Stimulated activated naive B cell treated with anti-CD40 and anti-IgM and Interleukin-4, amounts not matched to agents 10 μg/mL and 1 μg/mL and 100 μg/mL, for 72 hours (primary cell): ENCODE results near the gene RORB.

Experiments used
- ATAC-seq, 2 donors: fragments of 150-1000 bp; cut with Tn5 transposase; replicated peaks; 2 replicates each; pipeline ENCODE4 v1.10.0; 2021; ENCODE audit warnings: moderate library complexity in 1 of 2
- DNase-seq: peaks from one replicate; pipeline ENCODE4 v3.0.0; 2021
- H3K27ac Mint-ChIP-seq: one replicate; pipeline ENCODE4 v1.8.0; 2022; ENCODE audit warnings: mild to moderate bottlenecking, mixed read lengths
- H3K27me3 Mint-ChIP-seq, 2 donors: one replicate each; pipeline ENCODE4 v1.8.0; 2022; ENCODE audit warnings: mixed read lengths in 2 of 2
- H3K36me3 Mint-ChIP-seq, 2 donors: one replicate each; pipeline ENCODE4 v1.8.0; 2022; ENCODE audit warnings: mixed read lengths in 2 of 2, mild to moderate bottlenecking in 1 of 2
- H3K4me1 Mint-ChIP-seq, 2 donors: one replicate each; pipeline ENCODE4 v1.8.0; 2022; ENCODE audit warnings: mixed read lengths in 2 of 2, mild to moderate bottlenecking in 1 of 2
- H3K4me3 Mint-ChIP-seq, 2 donors: one replicate each; pipeline ENCODE4 v1.8.0; 2022; ENCODE audit warnings: mild to moderate bottlenecking in 2 of 2, mixed read lengths in 2 of 2, moderate library complexity in 1 of 2
- H3K9me3 Mint-ChIP-seq, 2 donors: one replicate each; pipeline ENCODE4 v1.8.0; 2022; ENCODE audit warnings: mixed read lengths in 2 of 2, mild to moderate bottlenecking in 1 of 2

RORB gene

DNA sequence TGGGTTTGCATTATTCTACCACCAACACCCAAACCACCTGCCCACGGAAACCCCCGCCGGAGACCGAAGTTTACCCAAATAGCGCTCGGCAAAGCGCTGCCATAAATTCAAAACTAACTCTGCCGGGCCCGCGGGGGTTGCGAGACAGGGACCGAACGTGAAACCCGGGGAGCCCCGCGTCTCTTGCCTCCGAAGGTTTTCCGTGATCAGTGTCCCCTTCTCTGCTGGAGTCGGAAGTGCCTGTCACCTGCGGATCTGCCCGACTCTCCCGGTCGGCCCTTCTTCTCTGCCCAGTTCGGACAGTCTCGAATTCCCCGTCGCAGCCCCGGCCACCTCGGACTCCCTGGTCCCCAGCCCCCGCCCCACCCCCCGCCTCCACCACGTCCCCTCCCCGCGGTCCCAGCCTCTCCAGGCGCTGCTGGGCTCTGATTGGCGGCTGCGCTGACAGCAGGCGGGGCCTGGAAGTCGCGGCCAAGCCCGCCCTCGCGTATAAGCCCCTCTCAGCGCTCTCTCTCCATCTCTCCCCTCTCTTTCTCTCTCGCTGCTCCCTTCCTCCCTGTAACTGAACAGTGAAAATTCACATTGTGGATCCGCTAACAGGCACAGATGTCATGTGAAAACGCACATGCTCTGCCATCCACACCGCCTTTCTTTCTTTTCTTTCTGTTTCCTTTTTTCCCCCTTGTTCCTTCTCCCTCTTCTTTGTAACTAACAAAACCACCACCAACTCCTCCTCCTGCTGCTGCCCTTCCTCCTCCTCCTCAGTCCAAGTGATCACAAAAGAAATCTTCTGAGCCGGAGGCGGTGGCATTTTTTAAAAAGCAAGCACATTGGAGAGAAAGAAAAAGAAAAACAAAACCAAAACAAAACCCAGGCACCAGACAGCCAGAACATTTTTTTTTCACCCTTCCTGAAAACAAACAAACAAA is at the start of gene RORB:
RORB (plus strand) TSS at position 517 of the 929 bp plus-strand sequence. CDS start 642 bp downstream, outside the sequence.
- ATAC-seq (peak; percentile 88 to 89), DNase-seq (no peak)
- peak within 1 kb of the TSS; percentile 75 for H3K27ac Mint-ChIP-seq
- H3K9me3 Mint-ChIP-seq, result no peaks in the 10 kb centered on the region
- peaks cover 0 to 4% of the 10 kb centered on the region in 2 donors for H3K36me3 Mint-ChIP-seq
- H3K27me3 Mint-ChIP-seq, result peaks cover 57 to 58% of the 10 kb centered on the region in 2 donors
- peaks cover 27 to 42% of the 10 kb centered on the region in 2 donors for H3K4me1 Mint-ChIP-seq
- H3K4me3 Mint-ChIP-seq, result peak within 1 kb of the TSS; percentile 89 to 92

DNA sequence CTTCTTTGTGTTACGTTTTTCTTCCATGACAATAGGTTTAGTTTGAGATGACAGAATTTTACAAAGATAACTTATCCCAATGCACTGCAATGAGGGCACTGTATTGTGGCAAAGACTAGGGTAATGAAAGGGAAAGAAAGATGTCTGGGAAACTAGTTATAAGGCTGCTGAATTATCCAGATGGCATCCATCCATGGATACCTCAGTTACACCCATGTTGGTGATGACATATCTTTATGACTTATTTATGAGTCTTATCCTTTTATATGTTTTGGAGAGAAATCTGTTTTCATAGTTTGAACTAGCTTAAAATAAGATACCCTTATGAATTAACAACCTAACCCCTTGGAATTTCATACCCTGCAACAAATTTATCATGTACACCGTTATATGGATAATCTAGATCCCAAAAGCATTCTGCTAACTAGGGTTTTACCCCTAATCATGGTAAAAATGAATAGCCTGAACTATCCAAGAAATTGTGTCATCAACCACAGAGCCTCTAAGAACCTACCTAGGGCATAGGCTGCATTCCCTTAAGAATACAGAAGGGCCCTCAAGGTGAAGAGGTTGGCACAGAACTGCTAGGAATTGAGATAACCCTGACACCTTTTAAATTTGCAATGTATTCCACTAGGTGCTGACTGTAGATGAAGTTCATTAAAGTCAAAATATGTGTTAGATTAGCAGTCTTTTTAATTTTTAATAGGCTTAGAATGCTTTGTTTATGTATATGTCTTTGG is 49.5 kb upstream of the RORB start:
- DNase-seq (no peak), ATAC-seq (no peak)
- no peak overlapping the region for H3K27ac Mint-ChIP-seq
- H3K4me1 Mint-ChIP-seq, result no peaks in the 10 kb centered on the region
- H3K27me3 Mint-ChIP-seq, result no peaks in the 10 kb centered on the region
- no peaks in the 10 kb centered on the region for H3K36me3 Mint-ChIP-seq
- H3K4me3 Mint-ChIP-seq, result no peak overlapping the region
- peaks cover 3 to 6% of the 10 kb centered on the region in 2 donors for H3K9me3 Mint-ChIP-seq

DNA sequence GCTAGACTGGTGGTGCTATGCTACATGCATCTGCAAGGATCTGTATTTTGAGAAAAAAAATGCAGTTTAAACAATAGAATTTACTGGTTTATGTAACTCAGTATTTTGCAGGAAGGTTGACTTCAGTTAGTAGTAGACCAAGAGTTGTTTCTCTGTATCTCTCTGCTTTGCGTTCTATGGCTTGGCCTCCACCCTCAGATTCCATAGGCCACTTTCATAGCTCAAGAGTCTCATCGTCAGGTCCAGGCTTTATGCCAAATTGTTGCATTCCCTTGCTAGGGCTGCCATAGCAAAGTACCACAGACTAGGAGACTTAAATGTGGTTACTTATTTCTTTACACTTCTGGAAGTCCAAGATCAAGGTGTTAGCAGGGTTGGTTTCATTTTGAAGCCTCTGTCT is 48.1 kb upstream of the RORB start:
- no peak for ATAC-seq
- no peak overlapping the region for H3K27ac Mint-ChIP-seq
- H3K4me1 Mint-ChIP-seq, result no peaks in the 10 kb centered on the region

DNA sequence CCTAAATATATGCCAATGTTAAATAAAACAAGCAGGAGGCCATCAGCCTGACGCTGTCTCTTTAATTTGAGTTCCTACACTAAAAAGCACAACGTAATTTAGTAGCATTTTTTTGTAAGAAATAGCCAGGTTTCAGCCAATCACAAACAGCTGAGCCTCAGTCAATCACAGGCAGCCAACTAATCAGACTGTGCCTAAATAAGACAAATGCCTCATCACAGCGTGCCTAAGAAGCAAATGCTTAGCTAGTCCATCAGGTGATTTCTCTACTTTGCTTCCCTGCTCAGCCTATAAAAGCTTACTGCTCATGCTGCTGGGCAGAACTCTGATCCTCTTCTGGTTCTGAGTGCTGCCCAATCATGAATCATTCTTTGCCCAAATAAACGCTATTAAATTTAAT is 38.3 kb upstream of the RORB start:
- no peak overlapping the region for H3K4me3 Mint-ChIP-seq
- no peaks in the 10 kb centered on the region for H3K36me3 Mint-ChIP-seq
- H3K9me3 Mint-ChIP-seq, result no peaks in the 10 kb centered on the region
- no peak for ATAC-seq
- DNase-seq, result no peak
- H3K27ac Mint-ChIP-seq, result no peak overlapping the region
- H3K27me3 Mint-ChIP-seq, result no peaks in the 10 kb centered on the region
- no peaks in the 10 kb centered on the region for H3K4me1 Mint-ChIP-seq

More for the DNA sequence above, 48.1 kb upstream of the RORB start:
- no peak for DNase-seq
- no peak overlapping the region for H3K4me3 Mint-ChIP-seq
- H3K36me3 Mint-ChIP-seq, result no peaks in the 10 kb centered on the region
- no peaks in the 10 kb centered on the region for H3K27me3 Mint-ChIP-seq
- peaks cover 3 to 6% of the 10 kb centered on the region in 2 donors for H3K9me3 Mint-ChIP-seq

DNA sequence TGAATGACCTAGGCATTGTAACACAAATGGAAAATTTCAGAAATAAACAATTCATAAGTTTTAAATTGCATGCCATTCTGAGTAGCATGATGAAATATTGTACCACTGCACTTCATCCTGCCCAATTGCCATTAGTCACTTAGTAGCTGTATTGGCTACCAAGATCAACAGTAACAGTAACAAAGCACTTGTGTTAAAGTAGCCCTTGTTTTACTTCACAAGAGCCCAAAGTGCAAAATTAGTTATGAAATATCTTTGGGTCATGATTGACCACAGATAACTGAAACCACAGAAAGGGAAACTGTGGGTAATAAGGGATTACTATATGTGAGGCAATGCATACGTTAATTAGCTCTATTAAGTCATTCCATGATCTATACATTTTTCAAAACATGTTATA is 33.3 kb upstream of the RORB start:
- ATAC-seq, result no peak
- DNase-seq, result no peak
- Mint-ChIP-seq H3K27ac (no peak overlapping the region), H3K36me3 (no peaks in the 10 kb centered on the region), H3K4me3 (no peak overlapping the region), H3K9me3 (no peaks in the 10 kb centered on the region), H3K27me3 (no peaks in the 10 kb centered on the region), H3K4me1 (no peaks in the 10 kb centered on the region)

DNA sequence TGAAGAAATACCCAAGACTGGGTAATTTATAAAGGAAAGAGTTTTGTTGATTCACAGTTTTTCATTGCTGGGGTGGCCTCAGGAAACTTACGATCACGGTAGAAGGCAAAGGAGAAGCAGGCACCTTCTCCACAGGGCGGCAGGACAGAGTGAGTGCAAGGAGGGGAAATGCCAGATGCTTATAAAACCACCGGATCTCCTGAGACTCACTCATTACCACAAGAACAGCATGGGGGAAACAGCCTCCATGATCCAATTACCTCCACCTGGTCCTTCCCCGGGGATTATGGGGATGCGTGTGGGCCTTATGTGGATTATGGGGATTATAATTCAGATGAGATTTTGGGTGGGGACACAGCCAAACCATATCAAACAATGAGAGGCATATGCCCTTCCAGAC is 18.5 kb upstream of the RORB start:
- DNase-seq (no peak), ATAC-seq (no peak)
- Mint-ChIP-seq H3K9me3 (peaks cover 3 to 9% of the 10 kb centered on the region in 2 donors), H3K4me3 (no peak overlapping the region), H3K27ac (no peak overlapping the region), H3K27me3 (peaks cover 4 to 6% of the 10 kb centered on the region in 2 donors), H3K4me1 (no peaks in the 10 kb centered on the region), H3K36me3 (no peaks in the 10 kb centered on the region)

DNA sequence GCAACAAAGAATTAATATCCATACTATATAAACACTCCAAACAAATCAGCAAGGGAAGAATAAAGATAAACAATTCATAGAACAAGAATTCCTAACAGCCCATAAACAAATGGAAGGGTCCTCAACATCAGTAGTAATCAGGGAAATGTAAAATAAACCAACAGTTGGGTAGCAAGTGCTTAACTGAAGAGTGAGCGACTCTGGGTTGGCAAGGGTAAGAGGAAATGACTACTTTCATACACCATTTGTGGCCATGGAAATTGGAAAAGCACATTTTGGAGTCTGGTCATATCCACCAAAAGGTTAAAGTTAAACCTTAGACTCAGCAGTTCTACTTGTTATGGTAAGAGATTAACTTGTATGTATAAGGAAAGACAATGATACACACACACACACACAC is 17.4 kb upstream of the RORB start:
- Mint-ChIP-seq H3K36me3 (no peaks in the 10 kb centered on the region), H3K9me3 (peaks cover 3 to 9% of the 10 kb centered on the region in 2 donors), H3K4me1 (no peaks in the 10 kb centered on the region), H3K27me3 (peaks cover 4 to 6% of the 10 kb centered on the region in 2 donors), H3K4me3 (no peak overlapping the region), H3K27ac (no peak overlapping the region)
- ATAC-seq (no peak), DNase-seq (no peak)

DNA sequence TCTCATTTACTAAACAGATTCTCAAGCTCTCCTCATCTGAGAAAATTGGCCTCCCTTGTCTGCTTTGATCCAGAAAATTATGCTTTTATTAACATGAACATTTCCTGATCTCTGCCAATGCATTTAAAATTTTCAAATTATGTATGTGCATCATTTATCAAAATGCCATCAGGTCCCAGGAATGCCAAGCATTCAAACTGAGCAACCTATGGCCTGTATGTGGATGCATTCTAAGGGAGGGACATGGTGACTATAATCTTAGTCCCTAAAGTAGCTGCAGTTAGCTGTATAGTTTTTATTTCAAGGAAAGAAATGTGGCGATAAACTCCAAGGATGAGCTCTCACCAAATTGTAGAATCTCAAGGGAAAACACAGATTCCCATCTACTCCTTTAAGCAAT is 9.7 kb upstream of the RORB start:
- ATAC-seq (no peak), DNase-seq (no peak)
- peaks cover 0 to 3% of the 10 kb centered on the region in 2 donors for H3K9me3 Mint-ChIP-seq
- H3K36me3 Mint-ChIP-seq, result no peaks in the 10 kb centered on the region
- no peaks in the 10 kb centered on the region for H3K4me1 Mint-ChIP-seq
- H3K27ac Mint-ChIP-seq, result no peak overlapping the region
- no peak overlapping the region for H3K4me3 Mint-ChIP-seq
- peaks cover 8 to 10% of the 10 kb centered on the region in 2 donors for H3K27me3 Mint-ChIP-seq

DNA sequence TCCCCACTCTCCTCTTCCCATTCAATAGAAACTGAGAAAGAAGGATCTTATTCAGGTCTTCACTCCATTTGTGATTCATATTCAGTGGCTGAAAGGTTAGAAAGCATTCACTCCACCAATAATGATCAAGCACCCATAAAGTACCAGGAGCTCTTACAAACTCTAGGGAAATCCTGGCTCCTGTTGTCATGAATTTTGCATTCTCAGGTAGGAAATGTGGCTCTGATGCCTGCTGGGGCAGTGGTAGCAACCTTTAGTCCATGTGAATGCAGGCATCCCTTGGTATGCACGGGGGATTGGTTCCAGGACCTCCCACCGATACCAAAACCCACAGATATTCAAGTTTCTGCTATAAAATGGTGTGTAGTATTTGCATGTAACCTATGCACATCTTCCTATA is 3.6 kb upstream of the RORB start:
- no peaks in the 10 kb centered on the region for H3K9me3 Mint-ChIP-seq
- peaks cover 13 to 18% of the 10 kb centered on the region in 2 donors for H3K4me1 Mint-ChIP-seq
- H3K4me3 Mint-ChIP-seq, result no peak overlapping the region
- H3K27me3 Mint-ChIP-seq, result peaks cover 30 to 37% of the 10 kb centered on the region in 2 donors
- H3K36me3 Mint-ChIP-seq, result peaks cover 0 to 4% of the 10 kb centered on the region in 2 donors
- no peak for DNase-seq
- no peak for ATAC-seq
- no peak overlapping the region for H3K27ac Mint-ChIP-seq

DNA sequence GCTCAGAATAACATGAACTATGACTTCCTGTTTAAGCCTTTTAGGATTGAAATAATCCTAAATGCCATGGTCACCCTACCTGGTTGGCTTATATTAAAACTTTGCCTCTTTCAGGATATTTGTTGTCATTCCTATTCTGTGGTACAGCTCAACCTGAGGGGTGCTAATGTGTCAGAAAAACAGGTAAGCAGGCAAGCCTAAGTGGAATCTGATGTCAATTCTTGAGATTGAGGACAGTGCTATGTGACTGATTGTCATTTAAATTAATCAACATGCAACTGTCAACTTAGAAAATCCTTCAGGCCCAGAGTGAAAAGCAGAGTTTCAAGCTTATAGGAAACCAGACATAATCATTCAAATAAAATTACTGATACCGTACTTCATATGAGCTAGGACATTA is 2.6 kb upstream of the RORB start:
- peaks cover 40 to 46% of the 10 kb centered on the region in 2 donors for H3K27me3 Mint-ChIP-seq
- H3K4me3 Mint-ChIP-seq, result no peak overlapping the region
- peaks cover 0 to 4% of the 10 kb centered on the region in 2 donors for H3K36me3 Mint-ChIP-seq
- H3K4me1 Mint-ChIP-seq, result peaks cover 18 to 28% of the 10 kb centered on the region in 2 donors
- no peak for DNase-seq
- no peaks in the 10 kb centered on the region for H3K9me3 Mint-ChIP-seq
- ATAC-seq, result no peak
- no peak overlapping the region for H3K27ac Mint-ChIP-seq

DNA sequence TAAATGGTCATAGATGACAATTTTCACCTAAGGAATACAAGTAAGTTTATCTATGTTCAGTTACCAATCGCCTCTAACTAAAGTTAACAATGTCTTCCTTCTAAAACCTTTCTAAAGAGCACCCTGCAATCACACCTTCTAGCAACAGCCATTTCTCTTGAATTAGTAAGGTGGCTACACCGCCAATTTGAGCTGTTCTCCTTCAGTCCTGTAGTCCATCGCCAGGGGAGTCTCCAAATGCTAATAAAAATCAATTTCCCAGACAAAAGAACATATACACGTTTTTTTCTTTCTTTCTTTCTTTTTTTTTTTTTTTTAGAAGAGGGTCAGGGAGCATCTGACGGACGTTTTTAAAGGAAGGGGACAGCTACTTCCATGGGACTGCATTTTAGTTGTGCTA is 729 bp upstream of the RORB start:
- peaks cover 0 to 4% of the 10 kb centered on the region in 2 donors for H3K36me3 Mint-ChIP-seq
- DNase-seq (no peak), ATAC-seq (no peak)
- peaks cover 27 to 42% of the 10 kb centered on the region in 2 donors for H3K4me1 Mint-ChIP-seq
- H3K9me3 Mint-ChIP-seq, result no peaks in the 10 kb centered on the region
- peak overlapping the region; percentile 89 to 92 for H3K4me3 Mint-ChIP-seq
- H3K27me3 Mint-ChIP-seq, result peaks cover 59 to 60% of the 10 kb centered on the region in 2 donors
- H3K27ac Mint-ChIP-seq, result no peak overlapping the region

DNA sequence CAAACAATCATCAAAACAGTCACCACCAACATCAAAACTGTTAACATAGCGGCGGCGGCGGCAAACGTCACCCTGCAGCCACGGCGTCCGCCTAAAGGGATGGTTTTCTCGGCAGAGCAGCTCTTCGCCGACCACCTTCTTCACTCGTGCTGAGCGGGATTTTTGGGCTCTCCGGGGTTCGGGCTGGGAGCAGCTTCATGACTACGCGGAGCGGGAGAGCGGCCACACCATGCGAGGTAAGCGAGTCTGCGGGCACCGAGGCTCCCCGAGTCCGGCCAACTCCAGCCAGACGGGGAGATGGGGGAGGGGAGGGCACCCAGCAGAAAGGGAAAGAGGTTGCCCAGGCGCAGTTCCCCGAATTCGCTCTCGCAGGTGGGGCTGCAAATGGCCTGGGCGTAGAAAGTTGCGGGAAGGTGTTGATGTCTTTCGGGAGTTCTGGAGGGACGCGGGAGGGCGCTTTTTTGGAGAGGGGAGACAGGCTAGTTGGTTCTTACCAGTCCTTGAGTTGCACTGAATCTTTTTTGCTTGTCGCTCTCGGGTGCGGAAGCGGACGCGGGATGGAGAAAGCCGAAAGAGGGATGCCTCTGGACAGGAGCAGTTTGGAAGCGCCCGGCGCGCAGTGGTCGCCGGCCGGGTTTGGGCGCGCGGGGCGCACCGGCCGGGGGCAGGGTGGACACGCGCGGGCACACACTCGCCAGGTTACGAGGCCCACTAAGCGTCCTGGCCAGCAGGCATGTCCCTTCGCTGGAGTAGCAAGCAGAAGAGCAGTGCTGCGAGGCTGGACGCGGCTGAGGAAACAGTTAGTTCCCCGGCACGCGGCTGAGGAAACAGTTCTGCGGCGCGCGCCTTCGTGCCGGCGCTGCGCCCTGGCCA is 849 bp downstream of the RORB start:
- peak overlapping the region; percentile 75 for H3K27ac Mint-ChIP-seq
- peaks cover 0 to 4% of the 10 kb centered on the region in 2 donors for H3K36me3 Mint-ChIP-seq
- ATAC-seq, result peak; percentile 25 to 32
- no peaks in the 10 kb centered on the region for H3K9me3 Mint-ChIP-seq
- peak overlapping the region; percentile 89 to 92 for H3K4me3 Mint-ChIP-seq
- peaks cover 54 to 55% of the 10 kb centered on the region in 2 donors for H3K27me3 Mint-ChIP-seq
- DNase-seq, result no peak
- H3K4me1 Mint-ChIP-seq, result peaks cover 27 to 42% of the 10 kb centered on the region in 2 donors

DNA sequence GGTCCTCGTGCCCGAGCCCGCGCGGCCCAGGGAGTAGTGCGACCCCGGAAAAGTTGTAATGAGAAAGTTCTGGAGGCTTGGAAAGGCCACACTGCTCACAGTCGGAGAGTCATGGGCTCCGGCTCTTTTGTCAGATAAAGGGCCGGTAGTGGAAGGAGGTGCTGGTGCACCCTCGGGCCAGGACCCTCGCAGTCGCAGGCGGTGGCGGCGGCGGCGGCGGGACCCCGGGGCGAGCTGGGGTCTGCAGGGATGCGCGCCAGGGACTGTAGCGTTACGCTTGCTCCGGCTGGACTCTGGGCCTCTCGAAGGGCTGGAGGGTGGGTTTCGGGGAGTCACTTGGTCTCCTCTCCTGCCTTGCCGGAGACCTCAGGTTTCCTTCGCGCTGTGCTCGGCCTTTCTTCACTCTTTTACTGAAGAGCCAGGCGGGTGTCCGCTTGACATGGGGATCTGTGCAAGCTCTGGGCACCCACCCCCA is 1.5 kb downstream of the RORB start:
- peaks cover 54 to 60% of the 10 kb centered on the region in 2 donors for H3K27me3 Mint-ChIP-seq
- ATAC-seq, result no peak

More for the DNA sequence above, 1.5 kb downstream of the RORB start:
- H3K4me1 Mint-ChIP-seq, result peaks cover 27 to 42% of the 10 kb centered on the region in 2 donors
- peak overlapping the region; percentile 89 to 92 for H3K4me3 Mint-ChIP-seq
- no peak for DNase-seq
- H3K36me3 Mint-ChIP-seq, result peaks cover 0 to 4% of the 10 kb centered on the region in 2 donors
- H3K9me3 Mint-ChIP-seq, result no peaks in the 10 kb centered on the region
- no peak overlapping the region for H3K27ac Mint-ChIP-seq
